NCI-H2196 (cell line): ENCODE results near the gene TRMT10A.

Source experiments
- DNase-seq: peaks from one replicate; lab custom pipeline; 2025; ENCODE audit not compliant: unreplicated experiment; lab: John Stamatoyannopoulos, UW

TRMT10A gene, protein sequence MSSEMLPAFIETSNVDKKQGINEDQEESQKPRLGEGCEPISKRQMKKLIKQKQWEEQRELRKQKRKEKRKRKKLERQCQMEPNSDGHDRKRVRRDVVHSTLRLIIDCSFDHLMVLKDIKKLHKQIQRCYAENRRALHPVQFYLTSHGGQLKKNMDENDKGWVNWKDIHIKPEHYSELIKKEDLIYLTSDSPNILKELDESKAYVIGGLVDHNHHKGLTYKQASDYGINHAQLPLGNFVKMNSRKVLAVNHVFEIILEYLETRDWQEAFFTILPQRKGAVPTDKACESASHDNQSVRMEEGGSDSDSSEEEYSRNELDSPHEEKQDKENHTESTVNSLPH

DNA sequence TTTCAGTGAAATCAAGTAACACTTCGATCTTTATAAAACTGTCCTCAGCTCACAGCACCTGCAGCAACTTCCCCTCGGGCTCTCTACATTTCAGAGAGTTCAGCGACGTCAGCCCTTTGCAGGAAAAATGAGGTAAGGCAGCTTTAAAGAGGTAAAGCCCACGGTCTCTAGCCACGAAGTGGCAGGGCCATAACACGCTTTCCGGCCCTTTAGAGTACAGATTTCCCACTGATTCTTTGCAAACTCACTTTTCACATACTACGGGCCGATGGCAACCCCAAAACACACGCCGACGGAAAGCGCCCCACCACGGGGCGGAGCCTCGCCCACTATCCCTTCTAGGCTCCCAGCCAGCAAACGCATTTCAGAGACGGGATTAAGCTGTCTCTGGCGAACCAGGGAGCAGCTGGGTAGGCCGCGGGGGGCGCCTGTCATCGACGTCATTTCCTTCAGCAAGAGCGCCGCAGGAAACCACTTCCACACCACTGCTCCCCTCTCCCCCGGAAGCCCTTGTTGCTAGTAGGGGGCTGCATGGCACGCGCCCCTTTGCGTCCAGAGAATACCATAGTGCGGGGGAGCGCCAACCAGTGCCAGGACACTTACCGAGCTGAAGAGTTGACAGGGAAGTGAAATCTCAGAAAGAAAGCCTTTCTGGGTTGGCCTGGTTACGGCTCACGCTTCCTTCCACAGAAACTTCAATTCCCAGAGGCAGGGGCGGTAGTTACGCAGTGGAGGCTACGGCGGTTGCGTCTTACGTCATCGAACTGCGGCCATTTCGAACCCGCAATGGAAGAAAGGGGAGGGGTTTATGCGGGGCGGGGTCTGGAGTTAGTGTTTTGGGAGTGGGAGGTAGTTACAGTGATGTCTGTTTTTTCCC lies at the start of gene TRMT10A:
TSS of gene TRMT10A (minus strand) at position 730 of the 877 bp plus-strand sequence. CDS start 4,701 bp downstream, outside the sequence.
- DNase-seq: peak; percentile 84

DNA sequence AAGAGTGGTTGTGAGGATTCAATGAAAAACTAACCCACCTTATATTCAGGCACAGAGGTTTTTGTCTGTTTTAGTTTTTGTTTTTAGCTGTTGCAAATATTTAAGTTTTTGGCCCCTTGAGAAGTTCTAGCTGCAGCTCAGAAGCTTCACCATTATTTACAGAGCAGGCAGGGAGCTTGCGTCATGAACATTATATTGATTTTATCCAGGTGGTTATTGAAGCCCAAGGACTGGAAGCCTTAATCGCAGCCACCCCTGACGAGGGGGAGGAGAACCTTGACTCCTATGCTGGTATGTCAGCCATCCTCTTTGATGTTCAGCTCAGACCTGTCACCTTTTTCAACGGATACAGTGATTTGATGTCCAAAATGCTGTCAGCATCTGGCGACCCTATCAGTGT lies 48.9 kb upstream of the TRMT10A start:
- no peak for DNase-seq

DNA sequence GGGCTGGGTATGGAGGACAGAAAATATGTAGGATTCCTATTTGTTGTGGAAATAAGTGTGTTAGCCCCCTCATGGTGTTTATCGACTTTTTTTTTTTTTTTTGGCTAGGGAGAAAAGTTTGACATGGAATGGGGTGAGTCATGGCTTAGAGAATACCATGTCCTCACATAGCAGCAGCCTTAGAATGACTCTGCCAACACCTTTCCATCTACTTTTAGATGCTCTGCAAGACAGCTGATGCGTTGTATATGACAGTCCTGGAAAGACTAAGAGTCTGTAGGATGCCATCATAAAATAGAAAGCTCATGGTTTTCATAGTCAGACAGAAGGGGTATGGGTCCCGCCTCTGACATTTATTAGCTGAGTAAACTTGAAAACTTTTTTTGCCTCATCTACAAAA lies 48.4 kb upstream of the TRMT10A start:
- DNase-seq: no peak

DNA sequence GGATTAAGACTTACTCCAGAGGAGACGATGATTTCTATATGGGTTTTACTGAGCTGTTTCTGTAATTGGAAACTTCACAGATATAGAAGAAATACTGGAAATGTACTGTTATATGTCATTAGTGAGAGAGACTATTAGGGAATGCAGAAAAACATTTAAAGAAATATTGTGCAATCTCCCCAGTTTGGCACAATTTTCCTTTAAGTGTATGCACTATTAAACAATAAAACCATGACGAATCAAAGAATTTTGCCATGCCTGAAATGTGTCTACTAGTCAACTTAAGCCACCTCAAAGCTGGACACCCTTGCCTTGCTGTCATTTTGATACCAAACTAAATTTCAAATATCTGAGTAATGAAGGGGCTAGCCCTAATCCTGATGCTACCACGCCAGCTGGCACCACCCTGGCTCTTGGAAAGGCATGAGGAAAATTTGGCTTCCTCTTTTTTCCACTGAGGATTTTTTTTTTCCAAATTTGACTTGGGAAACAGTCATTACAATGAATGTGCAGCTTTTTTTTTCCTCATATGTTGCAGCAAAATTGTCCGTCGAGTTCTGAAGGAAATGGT lies 46.9 kb upstream of the TRMT10A start:
- DNase-seq: no peak

DNA sequence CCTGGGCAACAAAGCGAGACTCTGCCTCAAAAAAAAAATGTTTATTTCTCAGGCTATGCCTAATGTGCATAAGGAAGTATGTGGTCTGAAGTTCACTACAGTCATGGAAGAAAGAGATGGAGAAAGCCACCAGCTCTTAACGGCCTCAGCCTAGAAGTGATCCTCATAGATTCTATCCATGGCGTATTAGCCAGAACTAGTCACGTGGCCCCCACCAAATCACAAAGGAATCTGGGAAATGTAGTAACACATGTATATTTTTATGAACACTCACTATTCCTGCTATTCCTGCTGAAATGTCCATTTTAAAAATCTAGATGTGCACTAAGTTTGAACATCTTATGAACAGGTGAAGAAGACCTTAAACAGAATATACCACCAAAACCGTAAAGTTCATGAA lies 44.6 kb upstream of the TRMT10A start:
- DNase-seq: no peak

DNA sequence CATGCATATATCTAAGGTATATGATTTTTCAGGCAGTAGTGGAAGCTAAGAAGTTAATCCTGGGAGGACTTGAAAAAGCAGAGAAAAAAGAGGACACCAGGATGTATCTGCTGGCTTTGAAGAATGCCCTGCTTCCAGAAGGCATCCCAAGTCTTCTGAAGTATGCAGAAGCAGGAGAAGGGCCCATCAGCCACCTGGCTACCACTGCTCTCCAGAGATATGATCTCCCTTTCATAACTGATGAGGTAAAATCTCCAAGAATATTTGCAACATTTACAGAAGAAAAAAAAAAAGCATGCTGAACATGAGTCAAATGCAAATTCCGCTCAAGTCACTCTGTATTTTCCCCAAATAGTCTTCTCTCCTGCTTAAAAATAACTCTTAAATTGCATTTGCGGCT lies 42.9 kb upstream of the TRMT10A start:
- no peak for DNase-seq

DNA sequence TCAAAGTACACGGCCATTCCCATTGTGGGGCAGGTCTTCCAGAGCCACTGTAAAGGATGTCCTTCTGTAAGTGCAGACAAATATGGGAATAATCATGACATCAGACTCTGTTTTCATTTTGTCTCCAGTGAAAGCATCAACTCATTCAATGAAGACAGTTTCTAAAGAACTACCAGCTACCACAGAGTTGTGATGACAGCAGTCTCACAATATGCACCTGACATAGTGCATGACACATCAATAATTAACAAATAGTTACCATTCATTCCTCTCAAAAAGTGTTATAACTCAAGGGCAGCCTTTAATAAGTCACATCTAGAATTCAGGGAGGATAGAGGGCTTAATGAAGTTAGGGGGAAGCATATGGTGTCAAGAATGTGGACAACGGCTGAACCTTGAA lies 31.0 kb upstream of the TRMT10A start:
- DNase-seq: no peak

DNA sequence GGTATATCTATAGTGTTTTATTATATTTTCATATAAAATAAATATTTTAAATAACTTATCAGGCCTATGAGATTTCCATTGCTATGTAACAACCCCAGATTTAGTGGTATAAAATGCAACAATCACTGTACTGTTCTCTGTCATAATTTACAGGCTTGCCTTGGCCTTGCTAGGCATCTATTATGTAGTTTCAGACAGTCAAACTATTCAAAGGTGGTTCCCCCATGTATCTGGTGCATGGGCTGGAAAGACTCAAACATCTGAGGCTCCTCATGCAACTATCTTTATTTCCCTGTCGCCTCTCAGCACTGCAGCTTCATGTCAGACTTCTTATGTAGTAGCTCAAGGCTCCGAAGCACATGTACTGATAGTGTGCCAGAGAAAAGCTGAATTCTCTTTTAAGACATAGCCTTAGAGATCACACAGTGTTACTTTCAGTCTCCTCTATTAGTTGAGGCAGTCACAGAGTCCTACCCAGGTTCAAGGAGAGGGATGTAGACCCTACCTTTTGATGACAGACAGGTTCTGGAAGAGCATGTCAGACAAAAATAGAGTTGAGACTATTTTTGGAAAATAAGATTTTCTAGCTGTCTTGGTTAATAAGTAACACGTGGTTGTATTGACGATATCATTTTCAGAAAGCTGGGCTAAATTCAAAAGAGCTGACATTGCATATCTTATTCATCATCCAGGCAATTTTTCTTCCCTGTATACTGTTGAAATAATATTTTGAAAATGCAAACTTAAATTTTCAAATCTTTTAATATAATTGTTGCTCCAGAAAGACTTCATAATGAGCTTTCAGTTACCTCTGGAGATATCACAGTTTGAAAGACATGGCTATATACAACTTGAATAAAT lies 30.2 kb upstream of the TRMT10A start:
- no peak for DNase-seq

DNA sequence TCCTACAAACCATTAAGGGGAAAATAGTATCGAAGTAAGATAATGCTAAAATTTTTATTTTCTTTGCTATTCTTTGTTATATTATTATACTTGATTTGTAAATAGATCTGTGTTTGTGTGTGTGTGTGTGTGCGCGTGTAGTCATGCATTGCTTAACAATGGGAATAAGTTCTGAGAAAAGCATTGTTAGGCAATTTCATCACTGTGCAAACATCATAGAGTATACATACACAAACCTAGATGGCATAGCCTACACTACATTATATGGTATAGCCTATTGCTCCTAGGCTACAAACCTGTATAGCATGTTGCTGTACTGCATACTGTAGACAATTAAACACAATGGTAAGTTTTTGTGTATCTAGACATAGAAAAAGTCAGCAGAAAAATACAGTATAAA lies 27.9 kb upstream of the TRMT10A start:
- DNase-seq: no peak

DNA sequence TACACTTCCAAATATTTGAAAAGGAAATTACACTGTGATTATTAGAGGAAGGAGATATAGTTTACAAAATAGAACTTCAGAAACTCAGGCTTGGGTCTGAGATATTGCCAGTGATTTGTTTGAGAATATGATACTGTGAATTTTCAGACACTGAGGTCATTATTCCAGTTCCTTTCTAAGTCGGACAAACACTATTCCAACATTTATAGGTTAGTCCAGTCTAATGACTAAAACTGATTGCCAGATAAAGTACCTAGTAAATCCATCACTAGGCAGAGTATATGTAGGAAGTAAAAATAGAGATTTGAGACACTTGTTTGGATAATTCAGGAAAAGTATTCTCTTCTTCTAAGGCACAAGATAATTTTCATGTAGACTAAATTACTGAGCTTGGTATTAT lies 24.0 kb upstream of the TRMT10A start:
- DNase-seq: no peak

DNA sequence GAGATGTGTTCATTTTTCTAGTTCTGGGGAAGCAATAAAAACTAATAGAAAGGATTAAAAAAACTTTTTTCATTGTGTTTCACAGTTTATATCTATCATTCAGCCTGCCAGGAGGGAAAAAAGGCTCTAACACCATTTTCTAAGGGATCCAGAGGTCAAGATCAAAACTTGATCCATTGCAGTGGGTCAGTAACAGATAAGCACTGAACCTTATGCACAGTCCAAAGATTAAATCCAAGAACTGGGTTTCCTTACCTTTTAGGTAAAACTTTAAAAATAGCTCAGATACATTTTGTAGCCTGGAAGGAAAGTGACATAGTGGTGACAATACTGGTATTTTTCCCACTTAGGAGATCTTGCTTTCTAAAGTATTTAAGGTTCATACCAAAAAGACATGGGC lies 23.5 kb upstream of the TRMT10A start:
- DNase-seq: no peak

DNA sequence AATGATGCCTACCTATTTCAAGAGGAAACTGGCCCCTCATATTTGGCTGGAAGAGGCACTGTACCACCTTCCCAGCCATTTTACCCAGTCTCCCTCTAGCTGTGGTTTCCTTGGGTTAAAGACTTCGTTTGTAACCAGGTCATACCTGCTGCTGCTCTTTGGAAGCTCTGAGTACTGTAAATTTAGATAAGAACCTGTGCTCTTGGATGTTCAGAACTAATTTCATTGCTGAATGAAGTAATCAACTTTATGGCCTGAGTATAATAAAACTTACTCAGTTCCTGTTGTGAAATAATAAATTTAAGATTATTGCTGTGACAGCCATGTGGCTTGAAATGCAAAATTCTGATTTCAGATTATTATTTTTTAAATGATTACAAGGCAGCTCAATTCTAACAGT lies 23.0 kb upstream of the TRMT10A start:
- DNase-seq: no peak

DNA sequence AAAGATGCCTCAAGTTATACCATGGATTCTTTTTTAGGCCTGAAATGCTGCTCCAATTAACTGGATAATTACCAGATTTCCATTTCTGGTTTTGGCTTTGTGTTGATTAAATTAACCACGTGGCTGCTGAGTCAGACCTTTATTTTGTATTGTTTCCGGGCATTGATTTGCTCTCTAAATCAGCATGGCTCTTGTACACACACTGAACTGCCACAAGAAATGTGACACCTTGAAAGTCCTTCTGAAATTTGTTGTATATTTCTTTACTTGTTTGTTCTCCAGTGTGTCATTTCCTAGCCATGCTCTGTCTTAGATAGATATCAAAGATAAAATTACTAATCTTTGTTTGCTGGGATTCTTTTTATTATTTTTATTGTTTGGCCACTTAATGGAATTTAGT lies 22.5 kb upstream of the TRMT10A start:
- no peak for DNase-seq

DNA sequence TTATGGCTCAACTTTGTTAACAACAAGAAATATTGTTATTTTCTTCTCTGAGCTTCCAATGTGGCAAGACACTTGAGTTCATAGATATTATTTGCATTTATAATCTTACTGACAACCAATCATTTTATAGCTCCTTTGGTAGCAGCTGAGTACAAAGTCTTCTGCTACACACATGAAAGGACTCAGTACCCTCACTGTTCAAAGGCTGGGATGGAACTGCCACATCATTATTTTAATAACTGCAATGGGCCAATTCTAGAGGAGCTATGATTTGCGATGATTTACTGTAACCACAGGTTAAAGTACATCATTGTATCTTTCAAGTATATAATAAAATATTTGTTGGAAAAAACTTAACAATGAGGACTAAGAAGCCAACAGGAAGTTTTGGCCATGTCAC lies 21.7 kb upstream of the TRMT10A start:
- DNase-seq: no peak

DNA sequence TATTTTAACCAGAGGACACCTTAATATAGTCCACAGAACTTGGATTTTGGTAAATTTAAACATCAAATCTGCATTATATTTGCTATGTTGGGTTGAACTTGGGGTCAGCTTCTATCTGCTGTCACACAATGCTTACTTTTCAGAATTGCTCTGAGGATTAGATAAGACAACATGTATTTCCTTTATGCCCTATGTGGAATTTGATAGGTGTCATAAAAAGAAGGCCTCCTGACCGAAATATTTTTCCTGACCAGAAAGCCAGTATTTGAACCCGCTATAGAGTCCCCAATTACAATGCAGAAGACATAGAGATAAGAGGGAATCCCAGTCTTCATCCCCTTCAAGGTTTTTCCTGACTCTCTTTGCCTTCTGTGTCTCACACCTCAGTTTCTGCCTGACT lies 14.9 kb upstream of the TRMT10A start:
- no peak for DNase-seq

DNA sequence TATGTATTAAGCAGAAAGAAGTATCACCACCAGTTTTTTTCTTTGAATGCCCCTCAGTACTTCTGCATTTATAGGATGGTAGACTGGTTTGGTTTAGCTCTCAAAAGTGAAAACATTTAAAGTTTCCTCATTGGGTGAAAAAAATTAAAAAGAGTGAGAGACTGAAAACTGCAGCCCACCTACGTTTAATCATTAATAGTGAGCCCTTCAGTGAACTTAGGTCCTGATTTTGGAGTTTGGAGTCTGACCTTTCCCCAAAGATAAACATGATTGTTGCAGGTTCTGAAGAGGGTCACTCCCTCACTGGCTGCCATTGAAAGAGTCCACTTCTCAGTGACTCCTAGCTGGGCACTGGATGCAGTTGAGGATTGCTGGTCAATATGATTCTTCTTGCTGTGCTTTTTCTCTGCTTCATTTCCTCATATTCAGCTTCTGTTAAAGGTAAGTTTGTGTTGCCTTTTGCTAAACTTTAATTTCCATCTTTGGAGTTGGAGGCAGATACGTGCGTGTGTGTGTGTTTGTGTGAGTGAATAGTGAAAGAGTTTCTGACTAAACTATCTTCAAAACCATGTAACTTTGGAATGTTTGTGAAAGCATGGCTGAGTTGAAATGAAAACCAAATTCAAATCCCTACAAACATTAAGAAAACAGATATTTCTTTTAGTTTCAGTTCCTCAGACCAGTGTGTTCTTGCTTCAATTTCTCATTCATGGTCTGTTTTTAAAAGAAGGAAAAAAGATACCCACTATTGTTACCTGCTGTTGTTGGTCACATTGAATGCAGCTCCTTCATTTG lies 10.9 kb upstream of the TRMT10A start, which contains the start of gene MTTP:
TSS of gene MTTP (plus strand) at position 295 of the 795 bp plus-strand sequence. CDS start at position 381, 86 bp downstream.
- no peak for DNase-seq

DNA sequence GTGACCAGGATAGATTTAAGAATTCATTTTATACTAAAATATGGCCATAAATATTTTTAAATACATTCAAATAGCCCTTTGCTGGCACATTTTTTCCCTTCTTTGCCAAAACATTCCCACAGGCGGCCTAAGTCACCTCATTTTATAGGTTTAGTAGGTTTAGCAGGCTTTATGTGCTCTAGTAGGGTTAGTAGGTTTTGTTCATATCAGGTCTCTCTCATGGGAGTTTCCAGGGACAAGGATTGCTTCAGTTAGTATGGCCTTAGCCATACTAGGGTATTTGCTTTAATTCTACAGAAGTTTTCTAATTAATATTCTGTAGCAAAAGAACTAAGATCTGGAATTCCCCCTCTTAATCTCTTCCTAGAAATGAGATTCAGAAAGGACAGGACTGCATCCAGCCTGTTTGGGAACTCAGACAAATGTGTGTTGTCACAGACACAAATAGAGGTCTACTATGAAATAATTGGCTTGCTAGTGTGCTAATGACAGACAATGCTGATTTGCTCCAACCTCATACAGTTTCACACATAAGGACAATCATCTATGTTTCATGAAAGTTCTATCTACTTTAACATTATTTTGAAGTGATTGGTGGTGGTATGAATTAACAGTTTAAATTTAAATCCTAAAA lies 10.0 kb upstream of the TRMT10A start:
- DNase-seq: no peak

DNA sequence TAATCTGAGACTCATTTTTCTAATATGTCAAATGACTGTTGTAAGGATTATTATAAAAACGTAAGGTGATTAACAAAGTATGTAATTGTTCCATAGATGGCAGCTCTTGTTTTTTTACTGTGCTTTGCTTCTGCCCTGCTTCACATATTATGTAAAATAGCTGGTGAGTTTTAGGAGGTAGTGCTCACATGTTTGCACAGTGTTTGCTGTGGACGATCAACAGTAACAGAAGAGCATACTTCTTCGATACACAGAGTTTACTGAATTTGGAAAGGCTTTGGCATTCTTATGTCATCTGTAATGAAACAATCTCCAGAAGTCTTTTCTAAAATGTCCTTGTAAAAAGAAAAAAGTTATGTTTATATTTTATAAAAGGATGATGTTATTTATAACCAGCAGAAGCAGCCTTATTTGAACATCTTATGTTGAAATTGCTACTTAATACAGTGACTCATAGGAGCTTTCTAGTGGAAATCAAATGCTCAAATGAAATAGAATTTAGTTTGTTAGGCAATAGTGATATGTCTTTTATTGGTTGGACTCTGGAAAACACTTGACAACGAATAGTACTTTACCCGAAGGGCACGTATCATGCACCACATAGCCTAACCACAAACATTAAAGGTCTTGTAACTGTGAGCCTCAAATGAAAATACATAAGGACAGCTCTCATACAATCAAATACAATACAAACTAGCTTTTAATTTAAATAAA lies 8.8 kb upstream of the TRMT10A start:
- DNase-seq: no peak

DNA sequence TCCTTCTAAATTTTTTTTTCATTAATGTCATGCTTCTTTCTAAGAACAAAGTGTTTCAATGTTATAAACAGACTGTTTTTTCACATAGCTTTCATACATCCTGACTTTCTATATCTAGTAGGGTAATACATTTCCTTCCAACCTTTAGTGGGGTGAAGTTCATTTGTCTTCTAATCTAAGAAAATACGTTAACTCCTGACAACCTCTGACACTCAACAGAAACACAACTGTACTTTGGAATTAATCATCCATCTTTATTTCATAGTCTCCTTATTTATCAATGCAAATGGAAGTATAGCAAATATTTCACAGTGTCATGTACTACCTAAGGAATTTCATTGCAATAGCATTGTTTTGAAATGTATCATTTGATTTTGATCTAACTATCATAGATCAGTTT lies 8.0 kb upstream of the TRMT10A start:
- DNase-seq: no peak
